Esophagus squamous epithelium (tissue), 5 donors: Measurements from ENCODE around the gene MYOD1. TPM values are rescaled to one million over a fixed set of nuclear protein-coding genes. Genes with fewer than 3 reads are reported as not detected.

Experiments
- DNase-seq: peaks from one replicate; lab custom pipeline; 2025; lab: John Stamatoyannopoulos, UW
- H3K27ac ChIP-seq, 4 donors: fragments of 200-600 bp; sonication (generic); one replicate each; pipeline ENCODE4 v1.5.1; 2016 to 2019; ENCODE audit warnings: mild to moderate bottlenecking in 1 of 4
- H3K27me3 ChIP-seq, 4 donors: fragments of 200-600 bp; sonication (generic); 1 replicate in 3 of 4; 2 replicates in 1 of 4; pipeline versions ENCODE4 v1.5.1 to v1.6.0; 2017 to 2021; ENCODE audit warnings: antibody characterized with exemption in 1 of 4
- H3K36me3 ChIP-seq, 3 donors: fragments of 200-600 bp; sonication (generic); one replicate each; pipeline ENCODE4 v1.5.1; 2016 to 2019
- H3K4me1 ChIP-seq, 3 donors: fragments of 200-600 bp; sonication (generic); one replicate each; pipeline ENCODE4 v1.5.1; 2017 to 2019
- H3K4me3 ChIP-seq, 4 donors: fragments of 200-600 bp; sonication (generic); 1 replicate in 3 of 4; 2 replicates in 1 of 4; pipeline ENCODE4 v1.5.1; 2016 to 2019; ENCODE audit warnings: mild to moderate bottlenecking in 2 of 4, moderate library complexity in 1 of 4
- H3K9me3 ChIP-seq, 3 donors: fragments of 200-600 bp; sonication (generic); one replicate each; pipeline ENCODE4 v1.5.1; 2016 to 2019
- CTCF ChIP-seq, 6 experiments: fragments of 450-650 bp in 4 of 6; fragments of 200-600 bp in 2 of 6; sonication (generic) in 2 of 6; IDR thresholded peaks; one replicate each; pipeline ENCODE4 v1.5.1; 2016 to 2019; ENCODE audit warnings: antibody characterized with exemption in 6 of 6, mild to moderate bottlenecking in 4 of 6, moderate library complexity in 4 of 6
- POLR2A ChIP-seq, 4 donors: fragments of 450-650 bp; IDR thresholded peaks; one replicate each; pipeline ENCODE4 v1.6.1; 2017; ENCODE audit warnings: antibody characterized with exemption in 4 of 4, mild to moderate bottlenecking in 4 of 4, moderate library complexity in 3 of 4
- WGBS, 2 donors: methylation state at CpG; one replicate each; pipeline ENCODE4 v1.1.5; 2018; 5-methylcytosine and 5-hydroxymethylcytosine counted together
- intact Hi-C: fragments of 100-400 bp; cut with DNase I; formaldehyde crosslinking; loops from one replicate; pipeline ENCODE4 v1.15.0; 2022
- total RNA-seq, 4 donors: library from RNA; depleted of rRNA; stranded (reverse); fragments of >200 nt; gene quantifications; one replicate each; pipeline ENCODE4 v1.1.0, GENCODE V29; 2016
- donor health status: DM: yes; HTN: yes; CAD: no.

MYOD1 gene
- total RNA-seq, 4 donors from 2014 or later, result not detected

GRCh38 chr11:17700991-17701390 lies 18.4 kb upstream of the MYOD1 start:
- H3K27ac ChIP-seq, result no peak overlapping the region
- 43 to 62% methylated on average over 3 to 4 of the region's 4 CpGs for WGBS, 2 donors
- no peaks in the 10 kb centered on the region for H3K9me3 ChIP-seq
- peaks cover 0 to 2% (median 0%) of the 10 kb centered on the region in 3 donors for H3K4me1 ChIP-seq
- intact Hi-C loops, result no loop called here
- H3K27me3 ChIP-seq, result peaks cover 0 to 18% (median 2%) of the 10 kb centered on the region in 4 donors
- no peak for DNase-seq
- no peak overlapping the region for H3K4me3 ChIP-seq
- no peaks in the 10 kb centered on the region for H3K36me3 ChIP-seq
- no peak for TF ChIP-seq CTCF (IDR thresholded peaks at IDR 0.05)
- no peak for TF ChIP-seq POLR2A (IDR thresholded peaks at IDR 0.05)

- TF ChIP-seq CTCF (IDR thresholded peaks at IDR 0.05) (no peak), POLR2A (IDR thresholded peaks at IDR 0.05) (no peak)
- Histone ChIP-seq H3K36me3 (no peaks in the 10 kb centered on the region), H3K4me3 (no peak overlapping the region), H3K27me3 (no peaks in the 10 kb centered on the region), H3K4me1 (no peaks in the 10 kb centered on the region), H3K9me3 (no peaks in the 10 kb centered on the region), H3K27ac (no peak overlapping the region)
- WGBS, 2 donors, result 56 to 69% methylated on average over 5 of the region's 5 CpGs
- DNase-seq, result no peak
- intact Hi-C loops, result no loop called here
Observed at GRCh38 chr11:17702876-17703275, 16.5 kb upstream of the MYOD1 start.

- WGBS, 2 donors, result 91 to 96% methylated on average over 2 of the region's 2 CpGs
- H3K27ac ChIP-seq, result no peak overlapping the region
- TF ChIP-seq CTCF (IDR thresholded peaks at IDR 0.05) (no peak), POLR2A (IDR thresholded peaks at IDR 0.05) (no peak)
- no peaks in the 10 kb centered on the region for H3K36me3 ChIP-seq
- no peaks in the 10 kb centered on the region for H3K4me1 ChIP-seq
- intact Hi-C loops, result no loop called here
- peaks cover 0 to 5% (median 0%) of the 10 kb centered on the region in 4 donors for H3K27me3 ChIP-seq
- DNase-seq, result no peak
- H3K4me3 ChIP-seq, result no peak overlapping the region
- H3K9me3 ChIP-seq, result no peaks in the 10 kb centered on the region
Observed at GRCh38 chr11:17703951-17704350, 15.4 kb upstream of the MYOD1 start.

GRCh38 chr11:17707830-17708229 lies 11.5 kb upstream of the MYOD1 start:
- no peaks in the 10 kb centered on the region for H3K9me3 ChIP-seq
- no CpG with 5 or more reads among the region's 4 CpGs for WGBS, 2 donors

GRCh38 chr11:17711836-17712235 lies 7.5 kb upstream of the MYOD1 start:
- Histone ChIP-seq H3K4me1 (no peaks in the 10 kb centered on the region), H3K27ac (no peak overlapping the region), H3K9me3 (no peaks in the 10 kb centered on the region), H3K36me3 (no peaks in the 10 kb centered on the region), H3K4me3 (no peak overlapping the region), H3K27me3 (peaks cover 0 to 79% (median 1%) of the 10 kb centered on the region in 4 donors)
- intact Hi-C loops, result no loop called here
- WGBS, 2 donors, result 20 to 23% methylated on average over 4 of the region's 4 CpGs
- no peak for DNase-seq
- TF ChIP-seq POLR2A (IDR thresholded peaks at IDR 0.05) (no peak), CTCF (IDR thresholded peaks at IDR 0.05) (no peak)

More at GRCh38 chr11:17707830-17708229, 11.5 kb upstream of the MYOD1 start:
- DNase-seq, result no peak
- Histone ChIP-seq H3K27ac (no peak overlapping the region), H3K27me3 (peaks cover 0 to 42% (median 1%) of the 10 kb centered on the region in 4 donors), H3K4me1 (no peaks in the 10 kb centered on the region), H3K4me3 (no peak overlapping the region), H3K36me3 (no peaks in the 10 kb centered on the region)
- TF ChIP-seq CTCF (IDR thresholded peaks at IDR 0.05) (no peak), POLR2A (IDR thresholded peaks at IDR 0.05) (no peak)
- intact Hi-C loops, result no loop called here
